ENCODE measurements around the gene PPP1R12B. TPM values are rescaled to one million over a fixed set of nuclear protein-coding genes. Genes with fewer than 3 reads are reported as not detected.
"Not testable (repeated sequence)": the region's sequence is repeated elsewhere in the genome, so short reads cannot be mapped to it uniquely, and the experiment has no call there.

PPP1R12B gene
- total and polyA plus RNA-seq, 2 donors (not counting 3 experiments of a cell fraction or from before 2014, with no cell fraction given): 8.4 to 11.5 TPM

GRCh38 chr1:202615208-202615500 is 266.7 kb downstream of the PPP1R12B start:
- dilution Hi-C loops (cut with MboI; ENCODE audit: extremely low pct_ligation_motif_present, low sequenced_read_pairs); POLR2A ChIA-PET; H3K4me3 ChIP-seq (replicated peaks in 1 of 3; ENCODE audit: insufficient read depth in 1 of 3, low read depth in 1 of 3, low read length in 3 of 3); H4K20me1 ChIP-seq (replicated peaks; ENCODE audit: control insufficient read depth, extremely low read depth, insufficient read depth, low read length); H3K9me3 ChIP-seq (replicated peaks; ENCODE audit: control insufficient read depth, insufficient read depth, low read length); DNase-seq (ENCODE audit: low read depth, low spot score); FAIRE-seq; BruUV-seq (replicated peaks); H3K27me3 ChIP-seq (ENCODE audit: control insufficient read depth in 2 of 2, insufficient read depth in 2 of 2, low read length in 2 of 2); H3K9ac ChIP-seq (replicated peaks; ENCODE audit: extremely low read depth, insufficient read depth, low read length); H3K79me2 ChIP-seq (ENCODE audit: control insufficient read depth, insufficient read depth, low read length); H2AFZ ChIP-seq (ENCODE audit: low read depth, low read length); H3K9me1 ChIP-seq (replicated peaks; ENCODE audit: control insufficient read depth, extremely low read depth, insufficient read depth, low read length); H3K36me3 ChIP-seq (ENCODE audit: control insufficient read depth in 2 of 2, extremely low read depth in 1 of 2, insufficient read depth in 2 of 2, low read length in 2 of 2): not testable (repeated sequence)
- Histone ChIP-seq H3K27ac (ENCODE audit: insufficient read depth, low read depth, low read length) (peak overlapping the region; percentile 55), H3K4me1 (ENCODE audit: control insufficient read depth, extremely low read depth, insufficient read depth, low read length) (peaks cover 17% of the 10 kb centered on the region), H3K4me2 (ENCODE audit: insufficient read depth, low read length) (peak overlapping the region; percentile 31)
- intact Hi-C loops (cut with micrococcal nuclease): loop anchor here (1.0 to 2.0 kb wide), 2 partner anchors 26 to 272 kb away; no protein-coding TSS in a partner anchor
- CTCF ChIA-PET: interaction anchor here (1.4 to 3.7 kb wide), 5 partner anchors 15 to 150 kb away, joined by 3 to 17 read pairs (median 6); no protein-coding TSS in a partner anchor

GRCh38 chr1:202615501-202616354 is 267.2 kb downstream of the PPP1R12B start:
- H3K9ac ChIP-seq (replicated peaks; ENCODE audit: extremely low read depth, insufficient read depth, low read length): no peak overlapping the region
- peak overlapping the region; percentile 31 for H3K4me2 ChIP-seq (ENCODE audit: insufficient read depth, low read length)
- H3K9me3 ChIP-seq (replicated peaks; ENCODE audit: control insufficient read depth, insufficient read depth, low read length): no peaks in the 10 kb centered on the region
- FAIRE-seq (peak; percentile 66), DNase-seq (ENCODE audit: low read depth, low spot score) (peak; percentile 46)
- no peaks in the 10 kb centered on the region for H3K27me3 ChIP-seq (ENCODE audit: control insufficient read depth in 2 of 2, insufficient read depth in 2 of 2, low read length in 2 of 2)
- intact Hi-C loops (cut with micrococcal nuclease) (loop anchor here (1.0 to 2.0 kb wide), 2 partner anchors 26 to 273 kb away; no protein-coding TSS in a partner anchor), dilution Hi-C loops (cut with MboI; ENCODE audit: extremely low pct_ligation_motif_present, low sequenced_read_pairs) (no loop called here)
- POLR2A ChIA-PET: no interaction called here
- no peak overlapping the region for H3K4me3 ChIP-seq (replicated peaks in 1 of 3; ENCODE audit: insufficient read depth in 1 of 3, low read depth in 1 of 3, low read length in 3 of 3)
- H2AFZ ChIP-seq (ENCODE audit: low read depth, low read length): peak overlapping the region; percentile 11
- H3K27ac ChIP-seq (ENCODE audit: insufficient read depth, low read depth, low read length): peak overlapping the region; percentile 55
- H3K4me1 ChIP-seq (ENCODE audit: control insufficient read depth, extremely low read depth, insufficient read depth, low read length): peaks cover 17% of the 10 kb centered on the region
- H3K9me1 ChIP-seq (replicated peaks; ENCODE audit: control insufficient read depth, extremely low read depth, insufficient read depth, low read length): no peaks in the 10 kb centered on the region
- CTCF ChIA-PET: interaction anchor here (1.1 to 3.7 kb wide), 4 partner anchors 54 to 151 kb away, joined by 3 to 17 read pairs (median 6); no protein-coding TSS in a partner anchor
- no peaks in the 10 kb centered on the region for H4K20me1 ChIP-seq (replicated peaks; ENCODE audit: control insufficient read depth, extremely low read depth, insufficient read depth, low read length)
- no peaks in the 10 kb centered on the region for H3K36me3 ChIP-seq (ENCODE audit: control insufficient read depth in 2 of 2, extremely low read depth in 1 of 2, insufficient read depth in 2 of 2, low read length in 2 of 2)
- H3K79me2 ChIP-seq (ENCODE audit: control insufficient read depth, insufficient read depth, low read length): no peaks in the 10 kb centered on the region
- no TSS peak for BruUV-seq (replicated peaks)
- no peak for TF ChIP-seq POLR2A (IDR thresholded peaks at IDR 0.05; ENCODE audit: low read depth, low read length)
- TF ChIP-seq POLR2AphosphoS5 (IDR thresholded peaks at IDR 0.05; ENCODE audit: insufficient read depth, low read depth, low read length): no peak
- no peak for TF ChIP-seq EZH2 (IDR thresholded peaks at IDR 0.05; ENCODE audit: borderline replicate concordance, low read depth, low read length, severe bottlenecking)
- no peak for TF ChIP-seq JUN (IDR thresholded peaks at IDR 0.05; ENCODE audit: borderline replicate concordance, insufficient read depth, insufficient read length, low read depth)
- TF ChIP-seq MYC (IDR thresholded peaks at IDR 0.05; ENCODE audit: low read depth, low read length): no peak
- TF ChIP-seq MAX (IDR thresholded peaks at IDR 0.05; ENCODE audit: insufficient read depth, insufficient read length): no peak
